ENCODE measurements around the gene C1R. TPM values are rescaled to one million over a fixed set of nuclear protein-coding genes. Genes with fewer than 3 reads are reported as not detected.

The C1R gene
- polyA plus RNA-seq, 1 of the 3 experiments (the other 2 are of a cell fraction), result 20.1 TPM

DNA sequence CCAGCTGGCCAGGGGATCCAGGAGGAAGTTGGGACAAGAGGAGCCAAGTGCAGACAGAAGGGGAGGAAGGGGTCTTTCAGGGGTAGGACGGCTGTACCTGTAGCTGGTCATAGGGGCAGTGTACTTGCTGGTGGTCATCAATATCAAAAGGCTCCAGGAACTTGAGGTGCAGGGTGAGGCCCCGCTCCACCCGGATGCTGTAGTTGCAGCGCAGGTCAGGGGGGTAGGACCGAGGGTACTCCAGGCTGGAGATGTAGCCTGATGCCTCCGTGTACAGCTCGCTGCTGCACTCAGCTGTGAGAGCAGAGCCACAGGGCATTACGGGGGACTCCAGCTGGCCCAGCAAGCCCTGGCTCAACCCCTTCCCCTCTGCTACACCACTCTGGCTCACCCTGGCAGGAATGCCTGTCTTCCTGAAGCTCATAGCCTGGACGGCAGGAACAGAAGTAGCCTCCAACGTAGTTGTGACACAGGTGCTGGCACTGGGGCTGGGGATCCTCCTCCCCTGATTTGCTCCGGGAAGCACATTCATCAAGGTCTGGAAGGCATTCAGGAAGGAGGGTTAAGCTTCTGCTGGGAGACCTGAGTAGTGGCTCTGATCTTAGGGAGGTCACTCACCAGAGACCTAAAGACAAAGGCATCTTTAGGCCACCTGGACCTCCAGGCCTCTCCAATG lies 2.9 kb downstream of the C1R start:
- no peak overlapping the region for H3K27ac ChIP-seq (ENCODE audit: low read depth in 2 of 2, low read length in 1 of 2)
- no peaks in the 10 kb centered on the region for H3K9me3 ChIP-seq
- H2AFZ ChIP-seq (ENCODE audit: low read depth), result no peak overlapping the region
- no peaks in the 10 kb centered on the region for H4K20me1 ChIP-seq (ENCODE audit: insufficient read depth)
- no peak for TF ChIP-seq TCF12 (IDR thresholded peaks at IDR 0.05)
- no peak for TF ChIP-seq MXI1 (IDR thresholded peaks at IDR 0.05; ENCODE audit: low read depth, low read length)
- no peak for TF ChIP-seq NRF1 (IDR thresholded peaks at IDR 0.05; ENCODE audit: low read depth, low read length)
- TF ChIP-seq, protein P1, sequence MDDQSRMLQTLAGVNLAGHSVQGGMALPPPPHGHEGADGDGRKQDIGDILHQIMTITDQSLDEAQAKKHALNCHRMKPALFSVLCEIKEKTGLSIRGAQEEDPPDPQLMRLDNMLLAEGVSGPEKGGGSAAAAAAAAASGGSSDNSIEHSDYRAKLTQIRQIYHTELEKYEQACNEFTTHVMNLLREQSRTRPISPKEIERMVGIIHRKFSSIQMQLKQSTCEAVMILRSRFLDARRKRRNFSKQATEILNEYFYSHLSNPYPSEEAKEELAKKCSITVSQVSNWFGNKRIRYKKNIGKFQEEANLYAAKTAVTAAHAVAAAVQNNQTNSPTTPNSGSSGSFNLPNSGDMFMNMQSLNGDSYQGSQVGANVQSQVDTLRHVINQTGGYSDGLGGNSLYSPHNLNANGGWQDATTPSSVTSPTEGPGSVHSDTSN (IDR thresholded peaks at IDR 0.05), result no peak
- TF ChIP-seq ELF1 (IDR thresholded peaks at IDR 0.05), result no peak
- TF ChIP-seq RAD21 (IDR thresholded peaks at IDR 0.05; ENCODE audit: low read length), result no peak
- TF ChIP-seq NFIC (IDR thresholded peaks at IDR 0.05; ENCODE audit: borderline replicate concordance), result no peak
- no peak for TF ChIP-seq YY1 (IDR thresholded peaks at IDR 0.05; ENCODE audit: low read depth)
- TF ChIP-seq EZH2phosphoT487 (IDR thresholded peaks at IDR 0.05; ENCODE audit: borderline replicate concordance, low read depth), result no peak
- no peak for TF ChIP-seq POLR2AphosphoS5 (IDR thresholded peaks at IDR 0.05; ENCODE audit: low read depth, low read length)
- TF ChIP-seq, protein P2, sequence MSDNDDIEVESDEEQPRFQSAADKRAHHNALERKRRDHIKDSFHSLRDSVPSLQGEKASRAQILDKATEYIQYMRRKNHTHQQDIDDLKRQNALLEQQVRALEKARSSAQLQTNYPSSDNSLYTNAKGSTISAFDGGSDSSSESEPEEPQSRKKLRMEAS (IDR thresholded peaks at IDR 0.05; ENCODE audit: low read depth), result no peak
- TF ChIP-seq CHD2 (IDR thresholded peaks at IDR 0.05; ENCODE audit: low read length, partially characterized antibody), result no peak
- no peak for TF ChIP-seq FOSL2 (IDR thresholded peaks at IDR 0.05; ENCODE audit: borderline replicate concordance, low read depth)
- TF ChIP-seq FOXM1 (IDR thresholded peaks at IDR 0.05; ENCODE audit: low read depth), result no peak
- no peak for TF ChIP-seq GABPA (IDR thresholded peaks at IDR 0.05; ENCODE audit: low read depth)
- TF ChIP-seq RCOR1 (IDR thresholded peaks at IDR 0.05; ENCODE audit: low read length), result no peak
- TF ChIP-seq SMC3 (IDR thresholded peaks at IDR 0.05; ENCODE audit: low read depth, low read length), result no peak
- TF ChIP-seq, protein P3, sequence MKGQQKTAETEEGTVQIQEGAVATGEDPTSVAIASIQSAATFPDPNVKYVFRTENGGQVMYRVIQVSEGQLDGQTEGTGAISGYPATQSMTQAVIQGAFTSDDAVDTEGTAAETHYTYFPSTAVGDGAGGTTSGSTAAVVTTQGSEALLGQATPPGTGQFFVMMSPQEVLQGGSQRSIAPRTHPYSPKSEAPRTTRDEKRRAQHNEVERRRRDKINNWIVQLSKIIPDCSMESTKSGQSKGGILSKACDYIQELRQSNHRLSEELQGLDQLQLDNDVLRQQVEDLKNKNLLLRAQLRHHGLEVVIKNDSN (IDR thresholded peaks at IDR 0.05; ENCODE audit: borderline replicate concordance, low read depth), result no peak
- no peak for TF ChIP-seq TAF1 (IDR thresholded peaks at IDR 0.05; ENCODE audit: borderline replicate concordance, low read depth, low read length)
- H3K27me3 ChIP-seq (ENCODE audit: insufficient read depth), result no peaks in the 10 kb centered on the region
- no peak overlapping the region for H3K4me2 ChIP-seq
- peaks cover 0 to 8% of the 10 kb centered on the region in 2 experiments; a peak in 1 of 4 replicates for H3K4me1 ChIP-seq (ENCODE audit: control insufficient read depth in 1 of 2, insufficient read depth in 2 of 2, low read depth in 1 of 2, low read length in 1 of 2)
- 49% methylated on average over 4 of the region's 11 CpGs for WGBS (ENCODE audit: low lambda C conversion rate)
- no peaks in the 10 kb centered on the region for H3K79me2 ChIP-seq (ENCODE audit: insufficient read depth)
- no peak for DNase-seq
- H3K36me3 ChIP-seq (replicated peaks in 1 of 2; ENCODE audit: control insufficient read depth in 1 of 2, insufficient read depth in 2 of 2, low read length in 1 of 2), result no peaks in the 10 kb centered on the region
- H3K4me3 ChIP-seq (ENCODE audit: low read depth in 2 of 2, low read length in 1 of 2), result no peak overlapping the region
- CTCF ChIA-PET, result interaction anchor here (0.8 to 3.9 kb wide), 7 partner anchors 20 to 165 kb away, joined by 3 to 12 read pairs (median 4); partner anchors contain the start of genes C1RL and C1S
- POLR2A ChIA-PET, result no interaction called here
- H3F3A ChIP-seq (replicated peaks; ENCODE audit: insufficient read depth), result peaks cover 5% of the 10 kb centered on the region
- H3K9ac ChIP-seq, result no peak overlapping the region
- H3K9me2 ChIP-seq, result no peaks in the 10 kb centered on the region

Data from SK-N-SH (cell line).